Thoracic aorta (tissue), 2 donors: Measurements from ENCODE around the gene TMEM107. TPM values are rescaled to one million over a fixed set of nuclear protein-coding genes. Genes with fewer than 3 reads are reported as not detected.

Source experiments
- ATAC-seq: fragments of 150-250 bp; one replicate; pipeline ENCODE4 v1.8.0; 2017; ENCODE audit warnings: low read depth; ENCODE audit not compliant: insufficient number of reproducible peaks, low FRiP score
- DNase-seq: peaks from one replicate; pipeline ENCODE4 v3.0.0-alpha.2; 2020; ENCODE audit warnings: low spot score
- H3K27ac ChIP-seq, 2 donors: fragments of 200-600 bp; sonication (generic); 1 replicate in 1 of 2; 2 replicates in 1 of 2; pipeline ENCODE4 v1.5.1; 2016; ENCODE audit warnings: mild to moderate bottlenecking in 2 of 2, moderate library complexity in 2 of 2
- H3K27me3 ChIP-seq: fragments of 200-600 bp; sonication (generic); replicated peaks from 2 replicates; pipeline ENCODE4 v1.6.0; 2016; ENCODE audit warnings: mild to moderate bottlenecking; ENCODE audit not compliant: insufficient read depth
- H3K36me3 ChIP-seq: fragments of 200-600 bp; sonication (generic); one replicate; pipeline ENCODE4 v1.5.1; 2016
- H3K4me1 ChIP-seq, 2 donors: fragments of 200-600 bp; sonication (generic); 1 replicate in 1 of 2; 2 replicates in 1 of 2; pipeline versions ENCODE4 v1.5.1 to v1.6.0; 2016; ENCODE audit warnings: low read depth in 2 of 2, mild to moderate bottlenecking in 1 of 2; ENCODE audit not compliant: control insufficient read depth in 1 of 2
- H3K4me3 ChIP-seq: fragments of 200-600 bp; sonication (generic); 2 replicates; pipeline ENCODE4 v1.5.1; 2016; ENCODE audit warnings: mild to moderate bottlenecking
- H3K9me3 ChIP-seq: fragments of 200-600 bp; sonication (generic); 2 replicates; pipeline ENCODE4 v1.5.1; 2016
- total RNA-seq, 2 donors: library from RNA; depleted of rRNA; stranded (reverse); fragments of >200 nt; gene quantifications; one replicate each; pipeline versions ENCODE4 v1.1.0 to v1.2.3, GENCODE V29; 2016
- TF ChIP-seq, protein P1 (sequence below): fragments of 200-600 bp; sonication (generic); IDR thresholded peaks from one replicate; pipeline ENCODE4 v1.5.1; 2019; ENCODE audit warnings: antibody characterized with exemption

The TMEM107 gene
- total RNA-seq, 2 donors from 2014 or later = 8.4 to 32.1 TPM

DNA sequence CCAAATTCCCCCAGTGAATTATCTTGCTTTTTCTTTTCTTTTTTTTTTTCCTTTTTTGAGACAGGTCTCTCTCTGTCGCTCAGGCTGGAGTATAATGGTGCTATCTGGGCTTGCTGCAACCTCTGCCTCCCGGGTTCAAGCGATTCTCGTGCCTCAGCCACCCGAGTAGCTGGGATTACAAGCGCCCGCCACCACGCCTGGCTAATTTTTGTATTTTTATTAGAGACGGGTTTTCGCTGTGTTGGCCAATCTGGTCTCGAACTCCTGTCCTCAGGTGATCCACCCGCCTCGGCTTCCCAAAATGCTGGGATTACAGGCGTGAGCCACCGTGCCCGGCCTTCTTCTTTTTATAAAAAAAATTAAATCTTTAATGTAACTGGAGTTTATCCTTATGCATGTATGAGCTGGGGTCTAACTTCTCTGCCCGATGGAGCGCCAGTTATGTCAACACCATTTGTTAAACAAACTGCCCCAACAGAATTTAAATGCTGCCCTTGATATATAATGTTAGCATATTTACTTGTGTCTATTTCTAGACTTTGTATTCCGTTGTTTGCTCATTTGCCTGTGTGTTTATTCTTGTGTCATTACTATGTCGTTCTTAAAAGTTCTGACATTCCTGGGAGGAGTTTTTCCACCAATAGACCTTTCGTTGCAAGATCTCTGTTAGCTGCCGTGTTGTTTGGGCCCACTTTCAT is 34.7 kb upstream of the TMEM107 start:
- H3K27me3 ChIP-seq = no peaks in the 10 kb centered on the region
- TF ChIP-seq, protein P1, sequence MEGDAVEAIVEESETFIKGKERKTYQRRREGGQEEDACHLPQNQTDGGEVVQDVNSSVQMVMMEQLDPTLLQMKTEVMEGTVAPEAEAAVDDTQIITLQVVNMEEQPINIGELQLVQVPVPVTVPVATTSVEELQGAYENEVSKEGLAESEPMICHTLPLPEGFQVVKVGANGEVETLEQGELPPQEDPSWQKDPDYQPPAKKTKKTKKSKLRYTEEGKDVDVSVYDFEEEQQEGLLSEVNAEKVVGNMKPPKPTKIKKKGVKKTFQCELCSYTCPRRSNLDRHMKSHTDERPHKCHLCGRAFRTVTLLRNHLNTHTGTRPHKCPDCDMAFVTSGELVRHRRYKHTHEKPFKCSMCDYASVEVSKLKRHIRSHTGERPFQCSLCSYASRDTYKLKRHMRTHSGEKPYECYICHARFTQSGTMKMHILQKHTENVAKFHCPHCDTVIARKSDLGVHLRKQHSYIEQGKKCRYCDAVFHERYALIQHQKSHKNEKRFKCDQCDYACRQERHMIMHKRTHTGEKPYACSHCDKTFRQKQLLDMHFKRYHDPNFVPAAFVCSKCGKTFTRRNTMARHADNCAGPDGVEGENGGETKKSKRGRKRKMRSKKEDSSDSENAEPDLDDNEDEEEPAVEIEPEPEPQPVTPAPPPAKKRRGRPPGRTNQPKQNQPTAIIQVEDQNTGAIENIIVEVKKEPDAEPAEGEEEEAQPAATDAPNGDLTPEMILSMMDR = no peak
- no peaks in the 10 kb centered on the region for H3K9me3 ChIP-seq
- no peak for DNase-seq
- ATAC-seq = no peak
- H3K36me3 ChIP-seq = no peaks in the 10 kb centered on the region
- H3K4me3 ChIP-seq = peak overlapping the region; percentile 80
- H3K4me1 ChIP-seq = peaks cover 4 to 6% of the 10 kb centered on the region in 2 donors
- peak overlapping the region; percentile 60 to 81 for H3K27ac ChIP-seq

DNA sequence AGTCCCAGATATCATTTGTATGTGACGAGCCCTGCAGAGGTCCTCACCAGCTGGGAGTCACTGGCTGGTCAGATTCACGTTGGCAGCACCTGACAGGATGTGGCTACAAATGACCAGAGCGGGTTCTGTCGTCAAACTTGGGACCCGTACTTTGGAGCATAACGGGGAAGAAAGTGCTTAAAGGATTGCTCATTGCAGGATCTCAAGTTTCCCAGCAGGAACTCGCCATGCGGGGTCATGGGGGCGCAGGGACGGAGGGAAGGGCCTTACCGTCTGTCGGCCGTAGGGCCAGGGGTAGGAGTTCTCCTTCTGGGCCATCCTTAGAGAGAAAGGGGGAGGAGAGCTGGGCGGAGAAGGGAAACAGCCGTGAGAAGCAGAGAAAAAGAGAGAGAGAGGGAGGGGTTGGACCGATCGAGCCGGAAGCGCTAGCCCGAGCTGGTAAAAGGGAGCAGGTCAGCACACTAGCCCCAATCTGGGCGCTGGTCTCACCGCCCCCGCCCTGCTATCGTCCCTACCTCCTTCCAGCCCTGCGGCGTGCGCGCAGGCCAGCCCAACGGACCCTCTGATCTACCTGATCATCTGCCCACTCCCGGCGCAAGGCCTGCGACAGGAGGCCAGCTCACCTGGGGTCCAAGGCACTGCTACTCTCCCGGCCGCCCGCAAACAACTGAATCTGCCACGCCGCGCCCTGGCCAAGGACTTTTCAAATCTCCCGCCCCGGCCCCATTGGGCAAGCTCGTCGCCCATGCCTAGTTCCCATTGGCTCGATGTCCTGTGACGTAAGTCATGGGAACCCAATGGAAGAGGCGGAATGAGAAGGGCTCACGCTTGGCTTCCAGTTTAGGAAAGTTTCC is 34.0 kb upstream of the TMEM107 start, which contains the start of gene AURKB:
TSS of gene AURKB (minus strand) at position 669 of the 854 bp plus-strand sequence. CDS start at position 318, 351 bp downstream.
- peak within 1 kb of the TSS; percentile 60 to 81 for H3K27ac ChIP-seq

DNA sequence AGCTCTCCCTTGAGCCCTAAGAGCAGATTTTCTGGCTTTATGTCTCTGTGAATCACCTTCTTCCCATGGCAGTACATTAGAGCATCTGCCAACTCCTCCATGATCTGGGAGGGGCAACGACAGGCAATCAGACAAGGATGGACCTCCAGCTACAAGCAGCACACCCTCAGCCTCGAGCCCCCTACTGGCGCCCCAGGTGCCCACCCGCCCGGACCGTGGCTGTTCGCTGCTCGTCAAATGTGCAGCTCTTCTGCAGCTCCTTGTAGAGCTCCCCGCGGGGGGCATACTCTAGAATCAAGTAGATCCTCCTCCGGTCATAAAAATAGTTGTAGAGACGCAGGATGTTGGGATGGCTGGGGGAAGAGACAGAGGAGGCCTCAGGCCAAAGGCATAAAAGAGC is 30.4 kb upstream of the TMEM107 start:
- no peak overlapping the region for H3K27ac ChIP-seq
- peaks cover 4 to 6% of the 10 kb centered on the region in 2 donors for H3K4me1 ChIP-seq
- DNase-seq (no peak), ATAC-seq (no peak)
- no peaks in the 10 kb centered on the region for H3K9me3 ChIP-seq
- H3K27me3 ChIP-seq = no peaks in the 10 kb centered on the region
- TF ChIP-seq, protein P1 = no peak
- H3K36me3 ChIP-seq = no peaks in the 10 kb centered on the region
- no peak overlapping the region for H3K4me3 ChIP-seq

More for the DNA sequence above, 34.0 kb upstream of the TMEM107 start, which contains the start of gene AURKB:
- no peaks in the 10 kb centered on the region for H3K36me3 ChIP-seq
- no peaks in the 10 kb centered on the region for H3K9me3 ChIP-seq
- peak within 1 kb of the TSS; percentile 80 for H3K4me3 ChIP-seq
- TF ChIP-seq, protein P1 = no peak
- H3K4me1 ChIP-seq = peaks cover 4 to 6% of the 10 kb centered on the region in 2 donors
- ATAC-seq = peak; percentile 90
- no peaks in the 10 kb centered on the region for H3K27me3 ChIP-seq
- peak; percentile 94 for DNase-seq

DNA sequence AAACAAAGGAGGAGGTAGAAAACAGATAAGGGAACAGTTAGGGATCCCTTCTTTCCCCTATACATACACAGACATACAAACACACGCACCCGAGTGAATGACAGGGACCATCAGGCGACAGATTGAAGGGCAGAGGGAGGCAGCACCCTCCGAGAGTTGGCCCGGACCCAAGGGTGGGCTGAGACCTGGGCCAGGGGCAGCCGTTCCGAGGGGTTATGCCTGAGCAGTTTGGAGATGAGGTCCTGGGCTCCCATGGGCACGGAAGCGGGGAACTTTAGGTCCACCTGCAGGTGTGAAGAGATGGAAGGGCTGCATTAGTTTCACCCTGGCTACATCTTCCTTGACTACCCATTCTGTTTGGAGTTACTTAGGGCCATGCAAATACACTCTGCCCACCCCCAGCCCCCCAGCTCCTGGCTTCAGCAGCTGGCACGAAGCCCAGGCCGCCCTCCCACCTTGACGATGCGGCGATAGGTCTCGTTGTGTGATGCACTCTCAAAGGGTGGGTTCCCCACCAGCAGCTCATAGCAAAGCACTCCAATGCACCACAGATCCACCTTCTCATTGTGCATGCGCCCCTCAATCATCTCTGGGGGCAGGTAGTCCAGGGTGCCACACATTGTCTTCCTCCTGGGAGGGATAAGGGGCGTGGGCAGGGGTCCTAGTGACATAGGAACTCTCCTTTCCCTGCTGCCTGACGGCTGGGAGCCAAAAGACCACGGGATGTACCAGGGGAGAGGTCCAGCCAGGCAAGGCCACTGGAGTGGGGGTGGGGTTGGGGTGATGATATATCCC is 28.8 kb upstream of the TMEM107 start:
- no peak for ATAC-seq
- Histone ChIP-seq H3K4me3 (no peak overlapping the region), H3K9me3 (no peaks in the 10 kb centered on the region), H3K36me3 (no peaks in the 10 kb centered on the region), H3K27me3 (no peaks in the 10 kb centered on the region), H3K27ac (no peak overlapping the region), H3K4me1 (peaks cover 0 to 2% of the 10 kb centered on the region in 2 donors)
- DNase-seq = no peak
- TF ChIP-seq, protein P1 = no peak
